GM18861 (cell line): ENCODE measurements around the gene QSOX2.

Experiments
- ATAC-seq: cut with Tn5 transposase; IDR thresholded peaks from one replicate; pipeline ENCODE4 v1.9.1; 2021; ENCODE audit not compliant: unreplicated experiment

The QSOX2 gene

DNA sequence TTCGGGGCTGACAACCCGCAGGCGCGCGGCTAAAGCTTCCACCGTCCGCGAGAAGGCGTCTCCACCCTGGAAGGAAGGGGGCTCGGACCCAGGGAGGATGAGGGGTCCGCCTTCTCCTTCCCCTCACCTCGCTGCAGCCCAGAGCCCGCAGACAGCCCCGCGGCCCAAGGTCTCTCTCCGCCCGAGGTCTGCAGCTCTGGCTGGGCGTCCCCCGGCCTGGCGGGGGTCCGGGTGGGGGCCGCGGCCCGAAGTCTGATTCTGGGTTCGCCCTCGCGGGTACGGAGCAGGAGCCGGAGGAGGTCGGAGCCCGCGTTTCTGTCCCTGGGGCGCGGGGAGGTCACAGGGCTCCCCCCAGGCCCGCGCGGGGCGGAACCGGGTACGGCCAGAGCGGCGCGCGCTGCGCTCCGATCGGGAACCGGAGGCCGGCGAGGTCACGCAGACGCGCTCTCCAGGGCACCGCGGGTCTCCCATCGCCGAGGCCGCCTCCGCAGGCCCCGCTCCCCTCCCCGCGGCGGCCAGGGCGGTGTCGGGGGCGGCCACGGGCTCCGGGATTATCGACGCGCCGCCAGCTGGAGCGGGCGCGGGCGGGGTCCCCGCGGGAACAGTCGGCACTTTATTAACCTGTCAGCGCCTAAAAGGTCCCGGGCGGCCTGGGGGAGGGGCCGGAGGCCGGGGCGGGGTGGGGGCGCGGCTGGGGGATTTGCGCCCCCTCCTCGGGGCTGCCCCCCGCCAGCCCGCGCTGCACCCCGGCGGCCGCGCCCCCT, 52.3 kb downstream of the QSOX2 start:
- no peak for ATAC-seq

- no peak for ATAC-seq
Measured at GRCh38 chr9:136192289-136193126, 53.1 kb downstream of the QSOX2 start.

DNA sequence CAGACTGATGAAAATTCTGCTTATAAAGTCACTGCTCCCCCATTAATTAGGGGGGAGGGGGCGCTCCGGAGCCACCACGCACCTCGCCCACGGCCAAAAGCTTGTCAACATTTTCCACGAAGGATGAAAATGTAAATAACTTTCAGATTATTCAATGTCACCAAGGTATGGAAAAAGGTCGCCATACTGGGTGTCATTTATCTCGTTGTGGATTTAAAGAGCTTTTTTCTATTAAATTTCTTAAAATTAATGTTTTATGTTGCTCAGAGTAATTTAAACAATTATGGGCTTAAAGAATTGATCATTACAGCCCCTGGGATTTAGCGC, 53.7 kb downstream of the QSOX2 start:
- ATAC-seq, result no peak

DNA sequence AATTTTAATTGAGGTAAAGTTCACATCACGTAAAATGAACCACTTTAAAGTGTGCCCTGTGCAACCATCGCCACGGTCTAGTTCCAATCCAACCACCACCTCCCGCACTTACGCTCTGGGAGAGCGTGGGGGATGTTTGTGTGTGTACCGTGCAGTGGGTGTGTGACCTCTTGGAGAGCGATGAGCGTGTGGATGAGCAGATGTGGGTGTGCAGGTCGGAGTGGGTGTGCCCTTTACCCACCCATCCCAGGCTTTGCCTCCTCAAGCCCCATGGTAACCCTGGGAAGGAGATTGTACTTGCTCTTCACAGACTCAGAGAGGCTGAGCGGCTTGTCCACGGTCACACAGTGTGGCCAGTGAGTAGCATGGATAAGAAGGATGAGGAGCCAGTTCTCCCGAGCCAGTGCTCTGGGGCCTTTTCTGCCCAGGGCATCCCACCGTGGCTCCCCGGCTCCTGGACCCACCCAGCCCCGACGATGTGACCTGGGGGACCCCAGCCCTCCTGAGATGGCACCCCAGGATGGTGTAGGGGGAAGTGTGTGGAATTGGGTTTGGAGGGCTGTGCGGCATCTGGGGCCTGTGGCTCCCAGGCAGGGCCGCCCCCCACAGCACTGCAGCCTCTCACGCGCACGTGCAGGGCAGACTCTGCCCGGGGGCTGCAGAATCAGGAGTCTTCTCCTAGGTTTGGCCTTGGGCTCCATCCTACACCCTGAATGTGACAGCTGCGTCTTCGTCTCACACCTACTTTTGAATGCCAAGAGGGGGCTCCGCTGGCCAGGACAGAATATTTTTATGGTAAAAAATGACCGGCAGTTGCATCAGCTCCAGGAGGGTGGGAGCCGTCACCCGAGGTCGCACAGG, 54.3 kb downstream of the QSOX2 start:
- no peak for ATAC-seq

- ATAC-seq, result no peak
Measured at GRCh38 chr9:136190656-136191055, 55.0 kb downstream of the QSOX2 start.

DNA sequence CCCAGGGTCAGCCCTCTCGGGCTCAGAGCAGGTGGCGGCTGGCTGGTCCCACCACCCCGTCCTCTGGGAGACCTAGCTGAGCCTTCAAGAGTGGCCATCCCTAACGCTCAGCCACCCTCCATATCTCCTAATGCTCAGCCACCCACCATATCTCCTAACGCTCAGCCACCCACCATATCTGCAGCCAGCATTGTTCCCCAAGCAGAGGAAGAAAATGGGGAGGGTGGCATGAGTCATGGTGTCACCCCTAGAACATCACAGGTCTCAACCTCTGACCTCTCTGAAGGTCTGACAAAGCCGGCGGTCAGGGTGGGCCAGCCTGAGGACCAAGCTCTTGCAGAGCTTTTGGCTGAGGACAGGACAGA, 55.4 kb downstream of the QSOX2 start:
- ATAC-seq, result no peak

GRCh38 chr9:136189394-136190236, 56.0 kb downstream of the QSOX2 start:
- no peak for ATAC-seq

- ATAC-seq, result no peak
Measured at GRCh38 chr9:136187683-136188586, 57.7 kb downstream of the QSOX2 start.

- no peak for ATAC-seq
Measured at GRCh38 chr9:136187197-136187596, 58.4 kb downstream of the QSOX2 start.

DNA sequence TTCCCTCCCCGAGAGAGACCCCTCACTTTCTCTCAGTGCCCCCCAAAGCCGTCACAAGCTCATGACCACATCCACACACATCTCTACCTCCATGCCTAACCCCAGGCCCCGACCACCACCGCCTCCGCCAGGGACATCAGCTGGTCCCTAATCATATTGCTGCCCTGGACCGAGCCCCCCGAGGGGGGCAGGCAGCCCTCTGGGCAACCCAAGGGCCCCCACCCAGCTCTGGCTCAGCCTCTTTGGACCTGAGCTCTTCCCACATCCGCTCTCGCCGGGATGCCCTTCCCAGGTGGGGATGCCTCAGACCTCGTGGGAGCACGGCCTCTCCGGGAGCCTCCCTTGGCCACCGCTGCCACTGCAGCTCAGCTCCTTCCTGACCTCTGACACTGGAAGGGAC, 59.2 kb downstream of the QSOX2 start:
- ATAC-seq, result no peak

DNA sequence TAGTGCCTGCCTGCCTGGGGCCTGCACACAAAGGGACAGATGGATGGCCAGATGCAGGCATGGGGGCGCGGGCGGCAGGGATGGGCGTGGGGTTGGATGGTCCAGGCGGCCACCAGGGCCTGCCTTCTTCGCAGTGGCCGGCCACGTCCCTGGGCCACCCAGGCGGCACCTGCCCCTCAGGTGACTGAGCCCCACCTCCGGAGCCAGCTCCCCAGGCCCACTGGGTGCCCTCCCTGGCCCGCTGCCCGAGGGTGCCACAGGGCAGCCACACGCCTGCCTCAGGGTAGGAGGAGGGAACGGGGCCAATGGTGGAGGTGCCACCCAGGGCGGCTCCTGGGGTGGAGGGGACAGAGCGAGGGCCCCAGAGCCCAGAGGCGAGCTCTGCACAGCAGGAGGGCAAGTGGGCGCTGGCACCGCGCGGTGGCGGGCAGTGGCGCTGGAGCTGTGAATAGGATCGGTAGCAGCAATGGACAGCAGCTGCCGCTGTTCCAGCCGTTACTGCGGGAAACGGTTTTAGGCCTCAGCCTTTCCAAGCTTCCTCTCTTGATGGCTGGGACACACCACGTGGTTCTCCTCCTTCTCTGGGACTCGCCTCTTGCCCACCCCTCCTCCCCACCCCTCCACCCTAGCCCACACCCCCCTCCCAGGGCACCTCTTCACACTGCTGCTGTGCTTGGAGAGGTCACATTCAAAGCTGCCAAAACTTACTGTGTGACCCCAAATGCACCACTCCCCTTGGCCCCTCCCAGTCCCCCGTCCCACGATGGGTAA, 59.8 kb downstream of the QSOX2 start:
- no peak for ATAC-seq

- ATAC-seq, result no peak
Measured at GRCh38 chr9:136185066-136185465, 60.5 kb downstream of the QSOX2 start.

- ATAC-seq, result no peak
Measured at GRCh38 chr9:136182850-136183422, 62.7 kb downstream of the QSOX2 start.

- no peak for ATAC-seq
Measured at GRCh38 chr9:136182420-136182787, 63.2 kb downstream of the QSOX2 start.

GRCh38 chr9:136181784-136182419, 63.7 kb downstream of the QSOX2 start:
- ATAC-seq, result no peak

DNA sequence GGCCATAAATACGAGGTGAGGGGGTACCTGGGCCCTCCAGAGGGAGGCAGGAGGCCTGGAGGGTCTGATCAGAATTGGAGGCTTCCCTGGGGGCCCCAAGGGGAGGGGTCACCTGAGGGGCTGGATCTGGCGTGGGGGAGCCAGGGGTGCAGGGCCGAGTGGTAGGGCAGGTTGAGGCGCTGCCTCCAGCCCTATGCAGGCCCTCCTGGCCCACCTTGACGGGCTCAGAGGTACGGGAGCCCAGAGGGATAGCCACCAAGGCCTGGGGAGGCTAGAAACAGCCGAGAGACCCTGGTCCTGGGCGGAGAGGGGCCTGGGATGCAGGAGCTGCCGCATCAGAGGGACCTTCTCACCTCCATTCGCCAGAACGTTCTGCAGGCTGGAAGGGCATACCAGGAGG, 65.0 kb downstream of the QSOX2 start:
- ATAC-seq, result no peak

- ATAC-seq, result no peak
Measured at GRCh38 chr9:136179761-136180160, 65.9 kb downstream of the QSOX2 start.

- ATAC-seq, result no peak
Measured at GRCh38 chr9:136179101-136179616, 66.5 kb downstream of the QSOX2 start.
